ENCODE results near the gene DDX11. TPM values are rescaled to one million over a fixed set of nuclear protein-coding genes. Genes with fewer than 3 reads are reported as not detected.

Gene DDX11
- total RNA-seq (2022; extraction: Qiagen RNA extraction) = 40.3 to 48.9 TPM (median 42.2 TPM) in 5 replicates

DNA sequence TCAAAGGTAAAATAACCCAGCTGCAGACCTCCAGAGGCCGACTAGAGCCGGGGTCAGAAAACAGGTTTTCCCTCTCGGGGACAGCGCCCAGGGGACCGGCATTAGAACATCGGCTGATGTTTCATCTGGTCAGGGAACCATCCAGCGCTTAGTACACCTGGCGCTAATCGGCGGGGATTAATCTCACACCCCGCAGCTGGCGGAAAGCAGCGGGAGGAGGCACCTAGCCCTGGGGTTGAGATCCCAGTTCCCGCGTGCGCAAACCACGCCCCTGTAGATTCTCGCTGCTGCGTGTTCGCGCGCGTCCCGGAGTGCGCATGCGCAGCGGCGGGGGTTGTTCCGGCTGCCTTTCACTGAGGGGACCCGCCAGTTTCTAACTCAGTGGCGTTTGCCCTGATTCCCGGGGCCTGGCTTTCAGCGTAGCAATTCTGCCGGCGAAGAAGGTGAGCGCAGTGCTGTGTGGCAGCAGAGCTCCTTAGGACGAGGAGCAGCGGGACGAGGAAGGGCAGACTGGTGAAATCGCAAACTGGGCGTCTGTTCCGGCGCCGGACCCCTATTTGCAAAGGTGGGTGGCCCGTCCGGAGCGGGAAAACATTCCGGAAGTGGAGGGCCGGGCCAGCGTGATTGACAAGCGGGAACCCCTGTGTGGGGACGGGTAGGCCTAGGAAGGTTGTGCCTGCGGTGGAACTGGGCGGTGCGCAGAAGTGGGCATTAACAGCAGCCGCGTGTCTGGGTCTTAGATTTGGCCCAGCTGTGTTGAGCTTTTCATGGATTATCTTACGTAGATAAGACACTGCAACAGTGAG lies at the start of gene DDX11:
TSS of gene DDX11 (plus strand) at position 334 of the 806 bp plus-strand sequence. CDS start 4,534 bp downstream, outside the sequence.

Other genes starting within 250 kb of the DDX11 start
- 0.01 to 0.11 TPM (median 0.08 TPM) in 5 replicates for gene TSPAN11, start 147.1 kb upstream of the DDX11 start, total RNA-seq (2022; extraction: Qiagen RNA extraction)